Pulmonary artery endothelial cell (primary cell): ENCODE results near the gene PCED1A. TPM values are rescaled to one million over a fixed set of nuclear protein-coding genes. Genes with fewer than 3 reads are reported as not detected.
"Not testable (repeated sequence)": the region's sequence is repeated elsewhere in the genome, so short reads cannot be mapped to it uniquely, and the experiment has no call there.

ENCODE experiments used
- DNase-seq: peaks from one replicate; pipeline ENCODE4 v3.0.0-alpha.2; 2011; ENCODE audit warnings: low read depth, low spot score
- total RNA-seq: library from RNA; depleted of rRNA; stranded (reverse); fragments of >200 nt; gene quantifications from 2 replicates; pipeline ENCODE4 v1.2.3, GENCODE V29; 2014

Gene PCED1A
- total RNA-seq, 1 donor from 2014 or later, result 10.9 TPM

GRCh38 chr20:2865630-2866029, 25.2 kb upstream of the PCED1A start:
- no peak for DNase-seq

DNA sequence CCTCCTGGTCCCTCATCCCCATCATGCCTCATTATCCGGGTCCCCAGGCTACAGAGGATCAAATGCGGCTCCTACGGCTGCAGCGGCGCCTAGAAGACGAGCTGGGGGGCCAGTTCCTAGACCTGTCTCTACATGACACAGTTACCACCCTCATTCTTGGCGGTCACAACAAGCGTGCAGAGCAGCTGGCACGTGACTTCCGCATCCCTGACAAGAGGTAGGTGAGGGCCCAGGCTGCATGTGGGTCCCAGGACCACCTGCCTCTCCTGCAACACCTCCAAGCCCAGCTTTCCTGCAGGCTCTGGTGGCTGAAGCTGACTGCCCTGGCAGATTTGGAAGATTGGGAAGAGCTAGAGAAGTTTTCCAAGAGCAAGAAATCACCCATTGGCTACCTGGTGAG, 24.6 kb upstream of the PCED1A start:
- DNase-seq, result no peak

DNA sequence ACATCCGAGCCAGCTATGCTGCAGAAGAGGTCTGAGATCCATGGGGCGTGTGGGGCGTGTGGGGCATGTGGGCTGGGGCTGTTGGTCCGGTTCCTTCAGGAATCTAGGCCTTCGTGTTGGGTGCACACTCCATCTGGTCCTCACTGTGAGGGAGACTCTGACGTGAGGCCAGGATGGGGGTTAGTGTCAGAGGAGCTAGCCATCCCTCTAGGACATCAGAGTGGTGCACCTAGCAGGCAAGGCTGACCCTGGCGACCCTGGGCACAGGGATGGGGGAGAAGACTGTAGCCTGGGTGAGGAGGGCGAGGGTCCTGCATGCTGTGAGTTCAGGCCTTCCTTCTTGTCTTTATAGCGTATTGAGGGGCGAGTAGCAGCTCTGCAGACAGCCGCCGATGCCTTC, 24.2 kb upstream of the PCED1A start:
- DNase-seq, result no peak

GRCh38 chr20:2859330-2860121, 19.1 kb upstream of the PCED1A start:
- DNase-seq, result no peak

- DNase-seq, result no peak
These were observed 18.1 kb upstream of the PCED1A start for GRCh38 chr20:2858591-2858990.

- no peak for DNase-seq
These were observed 10.6 kb upstream of the PCED1A start for GRCh38 chr20:2851086-2851485.

- no peak for DNase-seq
These were observed 9.1 kb upstream of the PCED1A start for GRCh38 chr20:2849529-2849928.

- no peak for DNase-seq
These were observed 7.3 kb upstream of the PCED1A start for GRCh38 chr20:2847802-2848201.

DNA sequence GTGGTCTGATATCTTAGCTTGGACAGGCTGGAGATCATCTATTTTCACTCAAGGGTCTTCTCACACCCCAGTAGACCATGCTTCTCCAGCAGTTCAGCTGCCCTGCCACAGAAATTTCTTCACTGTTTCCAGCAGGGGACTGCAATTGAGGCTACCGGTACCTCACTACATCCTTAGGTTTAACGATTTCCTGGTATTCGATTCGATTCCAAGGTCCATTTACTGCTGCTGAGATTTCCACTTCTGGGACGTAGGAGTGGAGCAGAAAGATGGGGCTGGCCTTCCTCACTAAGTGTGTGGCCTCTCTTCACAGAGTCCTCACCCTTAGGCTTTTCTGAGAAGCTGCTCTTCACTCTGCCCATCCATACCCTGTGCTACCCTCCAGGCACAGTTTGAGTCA, 6.2 kb upstream of the PCED1A start:
- no peak for DNase-seq

DNA sequence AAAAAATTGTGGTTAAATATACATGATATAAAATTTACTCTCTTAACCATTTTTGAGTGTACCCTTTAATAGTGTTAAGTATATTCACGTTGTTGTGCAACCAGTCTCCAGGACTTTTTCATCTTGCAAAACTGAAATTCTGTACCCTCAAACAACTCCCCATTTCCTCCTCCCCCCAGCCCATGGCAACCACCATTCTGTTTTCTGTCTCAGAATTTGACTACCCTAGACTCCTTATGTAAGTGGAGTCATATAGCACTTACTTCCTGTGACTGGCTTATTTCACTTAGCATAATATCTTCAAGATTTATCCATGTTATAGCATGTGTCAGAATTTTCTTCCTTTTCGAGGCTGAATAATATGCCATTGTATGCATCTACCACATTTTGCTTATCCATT, 5.2 kb upstream of the PCED1A start:
- no peak for DNase-seq

- DNase-seq, result no peak
These were observed 594 bp upstream of the PCED1A start for GRCh38 chr20:2840967-2841531.

DNA sequence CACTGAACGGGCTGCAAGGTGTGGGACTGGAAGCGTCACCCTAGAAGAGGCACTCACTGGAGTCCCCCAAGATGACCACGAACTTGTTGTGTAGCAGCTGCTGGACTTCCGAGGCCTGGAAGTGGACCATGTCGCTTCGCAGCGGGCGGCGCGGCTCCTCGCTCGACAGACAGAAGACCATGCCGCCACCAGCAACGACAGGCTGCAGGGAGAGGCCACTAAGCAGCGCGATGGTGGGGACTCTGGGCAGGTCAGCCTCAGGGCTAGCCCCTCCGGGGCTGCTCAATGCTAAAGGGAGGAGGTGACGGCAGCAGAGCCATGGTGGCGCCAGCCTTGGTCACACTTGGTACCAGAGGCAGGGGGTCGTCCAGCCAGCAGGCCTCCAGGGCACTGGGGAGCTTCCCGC, 720 bp downstream of the PCED1A start:
- no peak for DNase-seq

DNA sequence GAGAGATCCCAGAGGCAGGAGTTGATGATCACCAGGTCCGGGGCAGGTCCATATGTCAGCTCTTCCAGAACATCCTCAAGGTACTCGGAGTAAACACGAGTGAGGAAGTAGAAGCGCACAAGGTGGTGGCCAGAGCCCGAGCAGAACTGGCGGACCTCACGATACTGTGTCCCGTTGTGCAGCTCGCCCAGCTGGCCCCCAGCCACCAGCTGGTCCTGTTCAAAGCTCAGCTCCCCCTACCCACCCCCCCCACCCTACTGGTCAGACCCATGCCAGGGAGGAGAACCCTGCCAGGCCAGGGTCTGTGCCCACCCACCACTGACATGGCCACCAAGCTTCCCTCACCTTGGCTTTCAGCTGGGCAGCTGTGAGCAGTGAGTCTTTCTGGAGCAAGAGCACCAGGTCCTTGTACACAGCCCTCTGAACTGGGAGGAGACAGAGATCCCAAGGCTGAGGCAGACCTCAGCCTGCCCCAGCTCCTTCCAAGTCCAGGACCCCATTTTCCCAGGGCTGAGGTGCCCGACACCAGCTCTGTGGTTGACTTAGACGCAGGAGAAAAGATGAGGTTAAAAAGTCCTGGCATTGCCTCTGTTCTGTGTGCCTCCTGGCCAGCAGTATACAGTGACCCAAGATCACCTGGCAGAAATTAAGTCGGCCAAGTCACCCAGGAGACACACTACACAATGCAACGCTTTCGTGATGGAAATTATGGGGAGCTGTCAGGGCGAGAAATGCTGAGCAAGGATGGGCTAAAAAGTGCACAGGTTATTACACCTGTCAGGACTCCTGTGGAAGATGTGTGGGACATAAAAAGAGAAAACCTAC, 1.4 kb downstream of the PCED1A start:
- DNase-seq, result no peak

GRCh38 chr20:2838170-2838797, 2.2 kb downstream of the PCED1A start:
- DNase-seq, result no peak

GRCh38 chr20:2837221-2837960, 3.1 kb downstream of the PCED1A start:
- no peak for DNase-seq

- no peak for DNase-seq
These were observed 4.4 kb downstream of the PCED1A start for GRCh38 chr20:2836035-2836434.

GRCh38 chr20:2835331-2835796, 5.1 kb downstream of the PCED1A start:
- DNase-seq, result no peak

DNA sequence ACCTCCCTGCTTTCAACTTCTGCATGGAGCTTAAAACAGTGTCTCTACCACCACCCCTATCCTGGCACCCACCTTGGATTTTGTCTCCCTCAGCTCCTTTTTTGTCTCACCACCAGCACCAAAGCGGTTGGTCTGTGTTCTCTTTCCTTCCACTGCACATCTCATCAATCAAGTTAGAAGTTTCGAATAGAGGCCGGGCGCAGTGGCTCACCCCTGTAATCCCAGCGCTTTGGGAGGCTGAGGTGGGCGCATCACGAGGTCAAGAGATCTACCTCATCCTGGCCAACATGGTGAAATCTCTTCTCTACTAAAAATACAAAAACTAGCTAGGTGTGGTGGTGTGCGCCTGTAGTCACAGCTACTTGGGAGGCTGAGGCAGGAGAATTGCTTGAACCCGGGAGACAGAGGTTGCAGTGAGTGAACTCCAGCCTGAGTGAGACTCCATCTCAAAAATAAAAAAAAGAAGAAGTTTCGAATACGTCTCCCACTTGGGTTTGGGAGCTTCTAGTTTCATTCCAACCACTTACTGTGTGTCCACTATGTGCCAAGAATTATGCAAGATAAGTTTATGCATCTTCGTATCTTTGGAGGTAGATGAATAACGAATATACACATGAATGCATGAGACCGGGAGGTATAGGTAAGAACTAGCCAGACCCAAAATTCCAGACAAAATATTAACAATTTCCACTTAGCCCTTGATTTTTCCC, 5.9 kb downstream of the PCED1A start:
- no peak for DNase-seq

GRCh38 chr20:2833761-2834160, 6.7 kb downstream of the PCED1A start:
- no peak for DNase-seq

GRCh38 chr20:2831206-2831605, 9.2 kb downstream of the PCED1A start:
- not testable (repeated sequence) for DNase-seq
